ENCODE results near the gene STH. TPM values are rescaled to one million over a fixed set of nuclear protein-coding genes. Genes with fewer than 3 reads are reported as not detected.

Gene STH
- total RNA-seq, 1 donor from 2014 or later: not detected

- H3K4me3 Mint-ChIP-seq (ENCODE audit: unreplicated experiment): no peak overlapping the region
- H3K27ac Mint-ChIP-seq (ENCODE audit: unreplicated experiment): no peak overlapping the region
- H3K9me3 Mint-ChIP-seq (ENCODE audit: low read depth): no peaks in the 10 kb centered on the region
- H3K4me1 Mint-ChIP-seq (ENCODE audit: low read depth): no peaks in the 10 kb centered on the region
- H3K27me3 Mint-ChIP-seq (ENCODE audit: low read depth): peaks cover 21% of the 10 kb centered on the region
- no peak for TF ChIP-seq CTCF (IDR thresholded peaks at IDR 0.05)
- peak; percentile 50 for DNase-seq (ENCODE audit: low spot score)
- peaks cover 2% of the 10 kb centered on the region for H3K36me3 Mint-ChIP-seq (ENCODE audit: low read depth)
Observed at GRCh38 chr17:45963283-45963682, 35.8 kb upstream of the STH start.

- Mint-ChIP-seq H3K36me3 (ENCODE audit: low read depth) (peaks cover 2% of the 10 kb centered on the region), H3K27me3 (ENCODE audit: low read depth) (peaks cover 22% of the 10 kb centered on the region), H3K4me3 (ENCODE audit: unreplicated experiment) (no peak overlapping the region), H3K27ac (ENCODE audit: unreplicated experiment) (no peak overlapping the region), H3K4me1 (ENCODE audit: low read depth) (no peaks in the 10 kb centered on the region), H3K9me3 (ENCODE audit: low read depth) (no peaks in the 10 kb centered on the region)
- peak; percentile 43 for DNase-seq (ENCODE audit: low spot score)
- TF ChIP-seq CTCF (IDR thresholded peaks at IDR 0.05): no peak
Observed at GRCh38 chr17:45963889-45964288, 35.2 kb upstream of the STH start.

- H3K4me3 Mint-ChIP-seq (ENCODE audit: unreplicated experiment): no peak overlapping the region
- H3K9me3 Mint-ChIP-seq (ENCODE audit: low read depth): no peaks in the 10 kb centered on the region
- H3K27ac Mint-ChIP-seq (ENCODE audit: unreplicated experiment): no peak overlapping the region
- TF ChIP-seq CTCF (IDR thresholded peaks at IDR 0.05): no peak
- peaks cover 4% of the 10 kb centered on the region for H3K36me3 Mint-ChIP-seq (ENCODE audit: low read depth)
- peak; percentile 33 for DNase-seq (ENCODE audit: low spot score)
- H3K4me1 Mint-ChIP-seq (ENCODE audit: low read depth): no peaks in the 10 kb centered on the region
- H3K27me3 Mint-ChIP-seq (ENCODE audit: low read depth): peaks cover 25% of the 10 kb centered on the region
Observed at GRCh38 chr17:45964634-45965033, 34.4 kb upstream of the STH start.

- no peaks in the 10 kb centered on the region for H3K9me3 Mint-ChIP-seq (ENCODE audit: low read depth)
- peak; percentile 43 for DNase-seq (ENCODE audit: low spot score)
- no peak for TF ChIP-seq CTCF (IDR thresholded peaks at IDR 0.05)
- H3K4me1 Mint-ChIP-seq (ENCODE audit: low read depth): no peaks in the 10 kb centered on the region
- H3K27me3 Mint-ChIP-seq (ENCODE audit: low read depth): peaks cover 27% of the 10 kb centered on the region
- H3K36me3 Mint-ChIP-seq (ENCODE audit: low read depth): peaks cover 6% of the 10 kb centered on the region
- no peak overlapping the region for H3K4me3 Mint-ChIP-seq (ENCODE audit: unreplicated experiment)
- H3K27ac Mint-ChIP-seq (ENCODE audit: unreplicated experiment): no peak overlapping the region
Observed at GRCh38 chr17:45965812-45966211, 33.2 kb upstream of the STH start.

GRCh38 chr17:45966606-45967280 lies 32.3 kb upstream of the STH start:
- DNase-seq (ENCODE audit: low spot score): no peak
- Mint-ChIP-seq H3K4me3 (ENCODE audit: unreplicated experiment) (no peak overlapping the region), H3K36me3 (ENCODE audit: low read depth) (peaks cover 6% of the 10 kb centered on the region), H3K9me3 (ENCODE audit: low read depth) (no peaks in the 10 kb centered on the region), H3K4me1 (ENCODE audit: low read depth) (no peaks in the 10 kb centered on the region), H3K27ac (ENCODE audit: unreplicated experiment) (no peak overlapping the region), H3K27me3 (ENCODE audit: low read depth) (peaks cover 27% of the 10 kb centered on the region)
- no peak for TF ChIP-seq CTCF (IDR thresholded peaks at IDR 0.05)
